ENCODE results near the gene GPHN.
"Not testable (repeated sequence)": the region's sequence is repeated elsewhere in the genome, so short reads cannot be mapped to it uniquely, and the experiment has no call there.

GPHN gene

DNA sequence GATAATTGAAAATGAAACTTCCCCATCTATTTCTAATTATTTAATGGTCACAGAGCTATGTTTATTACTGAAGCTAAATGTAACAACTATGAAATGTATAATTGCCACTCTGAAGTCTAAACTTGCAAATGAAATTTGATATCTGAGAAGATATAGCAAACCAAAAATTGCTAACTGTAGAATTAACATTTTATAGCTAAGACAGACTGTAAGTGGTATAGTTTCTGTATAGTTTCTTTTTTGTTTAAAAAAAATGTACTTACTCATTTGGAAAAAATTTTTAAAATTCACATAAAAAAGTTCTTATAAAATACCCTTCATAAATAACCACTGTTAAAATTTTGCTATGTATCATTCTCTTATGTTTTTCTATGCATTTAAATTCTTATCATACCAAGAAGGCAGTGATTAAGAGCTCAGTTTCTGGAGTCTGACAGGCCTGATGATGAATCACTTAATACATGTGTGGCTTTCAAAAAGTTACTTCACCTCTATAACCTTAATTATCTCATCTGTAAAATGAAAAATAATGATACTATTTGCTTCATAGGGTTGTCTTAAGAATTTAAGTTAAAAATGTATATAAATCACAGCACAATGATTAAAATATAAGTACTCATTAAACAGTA is 466.6 kb downstream of the GPHN start:
- no peak for DNase-seq

DNA sequence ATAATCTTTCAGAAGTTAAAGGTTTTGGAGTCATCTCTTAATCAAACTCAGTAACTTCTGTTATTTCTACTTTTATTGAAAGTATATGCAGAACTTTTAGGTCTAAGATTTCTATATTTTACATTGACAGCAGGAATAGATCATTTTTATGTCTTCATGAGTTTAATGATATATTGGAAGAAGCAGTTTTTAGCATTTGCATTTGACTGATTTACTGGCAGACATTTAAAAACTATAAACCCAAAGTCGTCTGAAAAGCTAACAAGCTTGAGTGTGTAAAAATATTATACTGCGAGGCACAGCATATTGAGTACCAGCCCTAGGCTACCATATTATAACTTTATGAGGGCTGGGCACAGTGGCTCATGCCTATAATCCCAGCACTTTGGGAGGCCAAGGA is 467.3 kb downstream of the GPHN start:
- DNase-seq = no peak

DNA sequence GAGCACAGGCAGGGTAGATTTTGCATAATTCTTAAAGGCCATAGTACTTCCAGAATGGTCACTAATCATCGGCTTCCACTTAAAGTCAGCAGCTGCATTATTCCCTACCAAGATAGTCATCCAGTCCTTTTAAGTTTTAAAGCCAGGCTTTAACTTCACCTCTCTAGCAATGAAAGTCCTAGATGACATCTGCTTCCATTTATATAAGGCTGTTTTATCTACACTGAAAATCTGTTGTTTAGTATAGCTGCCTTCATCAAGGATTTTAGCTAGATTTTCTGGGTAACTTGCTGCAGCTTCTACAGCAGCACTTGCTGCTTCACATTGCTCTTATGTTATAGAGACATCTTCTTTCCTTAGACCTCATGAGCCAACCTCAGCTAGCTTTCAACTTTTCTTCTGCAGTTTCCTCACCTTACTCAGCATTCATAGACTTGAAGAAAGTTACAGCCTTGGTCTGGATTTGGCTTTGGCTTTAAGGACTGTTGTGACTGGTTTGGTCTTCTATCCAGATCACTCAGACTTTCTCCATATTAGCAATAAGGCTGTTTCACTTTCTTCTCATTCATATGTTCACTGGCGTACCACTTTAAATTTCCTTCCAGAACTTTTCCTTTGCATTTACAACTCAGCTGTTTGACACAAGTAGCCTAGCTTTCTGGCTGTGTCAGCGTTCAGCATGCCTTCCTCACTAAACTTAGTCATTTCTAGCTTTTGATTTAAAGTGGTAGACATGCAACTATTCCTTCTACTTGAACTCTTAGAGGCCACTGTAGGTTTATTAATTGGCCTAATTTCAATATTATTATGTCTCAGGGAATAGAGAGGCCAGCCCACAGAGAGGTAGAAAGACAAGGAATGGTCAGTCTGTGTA is 471.4 kb downstream of the GPHN start:
- no peak for DNase-seq

DNA sequence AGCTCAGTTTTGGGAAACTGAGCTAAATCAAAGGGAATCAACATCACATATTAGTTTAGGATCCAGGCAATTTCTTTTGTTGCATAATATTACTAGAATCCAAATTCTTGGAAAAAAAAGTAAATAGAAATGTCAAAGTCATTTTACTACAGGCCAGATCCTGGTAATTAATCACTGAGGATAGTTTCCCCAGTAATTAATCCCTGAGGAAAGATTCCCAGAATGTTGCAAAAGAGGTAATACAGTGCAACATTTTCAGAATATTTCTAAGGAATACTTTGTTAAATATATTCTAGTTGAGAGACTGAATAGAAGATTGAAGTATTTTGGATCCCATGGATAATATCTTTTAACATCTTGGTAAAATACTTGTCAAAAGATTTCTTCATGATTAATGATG is 474.3 kb downstream of the GPHN start:
- DNase-seq = no peak

DNA sequence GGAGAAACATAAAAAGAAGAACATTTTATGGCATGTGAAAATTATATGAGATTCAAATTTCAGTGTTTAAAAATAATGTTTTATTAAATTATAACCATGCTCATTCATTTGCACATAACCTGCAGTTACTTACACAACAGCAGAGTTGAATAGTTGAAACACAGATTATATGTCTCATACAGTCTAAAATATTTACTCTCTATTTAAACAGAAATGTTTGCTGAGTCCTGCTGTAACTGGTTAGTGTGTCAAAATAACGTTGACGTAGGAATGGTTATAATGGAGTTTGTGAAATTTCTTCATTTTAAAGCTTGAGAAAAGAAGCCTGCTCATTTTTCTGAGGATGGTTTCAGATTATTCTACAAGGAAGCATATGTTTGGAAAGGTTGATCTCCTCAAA is 484.8 kb downstream of the GPHN start:
- DNase-seq = no peak

DNA sequence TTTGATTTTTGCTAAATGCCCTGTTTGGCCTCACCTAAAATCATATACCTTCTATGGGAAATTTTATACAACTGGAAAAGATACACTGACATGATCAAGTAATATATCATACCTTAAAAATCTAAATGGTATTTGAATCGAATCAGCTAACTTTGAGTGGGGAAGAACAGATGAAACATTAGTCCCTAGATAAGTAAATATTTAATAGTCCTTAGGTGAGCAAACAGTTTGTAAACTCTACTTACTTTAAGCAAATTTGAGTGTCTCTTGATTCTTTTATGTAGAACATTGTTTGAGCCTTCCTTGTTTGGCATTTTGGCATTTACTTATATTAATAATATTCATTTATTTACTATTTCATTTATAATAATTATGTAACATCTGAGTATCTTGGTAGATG is 485.6 kb downstream of the GPHN start:
- DNase-seq = no peak

DNA sequence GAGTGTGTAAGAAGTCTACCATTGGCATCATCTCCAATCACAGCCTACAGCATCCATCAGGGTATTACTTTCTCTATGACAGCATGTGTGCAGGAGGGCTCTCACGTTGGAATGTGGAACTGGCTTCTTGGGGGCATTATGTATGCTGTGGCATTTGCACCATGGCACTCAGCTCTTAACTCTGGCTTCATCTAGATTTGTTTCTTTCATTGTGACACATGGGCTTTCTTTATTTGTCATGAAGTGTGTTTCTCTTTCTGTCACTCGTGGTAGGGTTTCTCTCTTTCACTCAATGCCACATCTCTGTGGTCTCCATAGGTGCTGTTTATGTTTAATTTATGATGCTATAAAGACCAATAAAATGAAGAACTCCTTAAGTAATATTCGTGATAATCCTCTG is 490.1 kb downstream of the GPHN start:
- DNase-seq = no peak

DNA sequence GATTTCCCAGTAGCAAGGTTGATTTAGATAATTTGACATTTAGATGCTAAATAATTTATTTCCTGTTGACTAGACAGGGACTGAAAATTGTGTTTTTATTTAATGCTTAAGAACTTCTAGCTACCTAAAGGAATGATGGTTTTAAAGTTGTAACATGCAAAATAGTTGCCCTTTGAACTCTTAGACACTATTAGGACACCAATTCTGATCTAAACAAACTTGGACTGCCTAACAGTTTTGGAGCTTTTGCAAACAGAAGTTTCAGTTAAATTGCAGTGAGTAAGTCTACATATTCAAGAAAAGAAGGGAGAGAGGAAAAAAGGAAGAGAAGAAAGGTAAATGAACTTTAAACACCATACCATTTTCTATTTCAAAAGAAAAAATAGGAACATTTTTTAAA is 492.0 kb downstream of the GPHN start:
- DNase-seq = no peak

DNA sequence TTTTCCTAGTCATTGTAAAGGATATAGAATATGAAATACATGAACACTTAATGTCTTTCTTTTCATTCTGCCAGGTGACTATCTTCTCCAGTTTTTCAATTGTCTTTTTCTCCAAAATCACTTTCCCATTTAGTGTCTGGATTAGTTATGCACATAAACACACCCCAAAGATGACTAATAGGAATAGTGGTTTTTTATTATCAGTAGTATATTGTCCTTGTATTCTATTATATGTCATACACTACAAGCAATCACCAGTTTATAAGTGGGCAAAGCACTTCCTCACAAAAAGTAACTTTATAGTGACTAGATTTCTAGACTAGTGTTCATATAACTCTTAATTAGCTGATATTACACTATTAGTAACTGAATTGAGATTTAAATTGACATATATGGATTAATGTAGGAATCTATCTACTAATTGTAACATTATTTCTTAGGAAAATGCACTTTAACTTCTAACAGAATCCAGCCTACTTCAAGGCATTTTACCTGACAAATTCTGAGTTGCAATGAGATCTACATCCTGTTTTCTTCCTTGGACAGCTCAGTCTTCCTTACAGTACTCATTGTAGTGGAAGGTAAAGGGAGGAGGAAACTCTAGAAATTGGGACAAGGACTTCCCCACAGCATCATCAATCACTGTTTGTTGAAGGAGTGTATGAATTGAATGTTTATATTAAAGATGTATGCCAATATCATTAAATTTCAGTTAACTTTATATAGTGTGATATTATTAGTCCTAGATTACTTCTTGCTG is 495.2 kb downstream of the GPHN start:
- DNase-seq = no peak

DNA sequence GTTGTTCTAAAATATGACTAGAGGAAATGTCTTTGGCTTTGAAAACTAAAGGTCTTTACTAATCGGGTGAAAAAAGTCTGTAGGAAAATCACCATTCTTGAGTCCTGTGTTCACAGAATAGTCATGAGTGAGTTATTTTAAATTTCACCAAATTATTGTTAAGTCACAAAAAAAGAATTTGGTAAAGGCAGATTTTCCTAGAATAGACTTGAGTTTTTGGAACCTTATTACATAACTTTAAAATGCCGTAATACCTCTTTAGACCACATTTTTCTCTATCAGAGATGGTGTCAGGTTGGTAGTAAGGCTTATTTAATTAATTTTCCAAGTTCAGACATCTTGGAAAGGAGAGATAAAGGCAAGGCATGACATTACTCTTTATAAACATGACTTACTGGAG is 496.6 kb downstream of the GPHN start:
- no peak for DNase-seq

DNA sequence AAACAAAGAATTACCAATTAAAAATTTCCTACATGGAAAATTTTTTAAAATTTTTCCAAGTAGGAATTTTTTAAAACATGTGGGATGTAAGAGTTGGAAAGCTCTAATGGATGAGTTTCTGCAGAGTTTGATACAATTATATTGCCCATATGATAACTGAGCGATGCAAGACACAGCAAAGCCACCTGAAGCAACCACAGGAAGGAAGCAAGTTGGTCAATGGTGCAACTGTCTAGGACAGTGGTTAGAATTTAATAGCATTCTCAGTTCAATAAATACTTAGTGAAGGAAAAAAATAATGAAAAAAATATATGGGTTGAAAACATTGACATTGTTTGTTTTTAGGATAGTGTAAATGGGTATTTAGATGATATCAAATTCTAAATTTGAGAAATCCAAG is 502.7 kb downstream of the GPHN start:
- DNase-seq = no peak

DNA sequence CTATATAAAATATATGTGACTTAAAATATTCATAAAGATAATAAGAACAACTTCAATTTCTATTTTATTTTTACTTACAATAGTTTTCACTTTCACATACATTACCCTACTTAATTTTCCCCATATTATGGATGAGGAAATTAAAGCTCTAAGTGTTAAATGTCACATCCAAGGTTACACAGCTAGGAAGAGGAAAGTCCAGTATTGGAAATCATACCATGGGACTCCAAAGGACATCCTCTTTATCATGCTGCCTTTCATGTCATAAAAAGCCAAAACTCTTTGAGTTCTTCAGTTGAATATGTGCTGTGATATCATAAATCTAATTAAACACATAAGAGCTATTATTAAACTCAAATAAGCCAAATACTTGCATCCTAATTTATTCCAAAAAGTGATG is 508.9 kb downstream of the GPHN start:
- no peak for DNase-seq

DNA sequence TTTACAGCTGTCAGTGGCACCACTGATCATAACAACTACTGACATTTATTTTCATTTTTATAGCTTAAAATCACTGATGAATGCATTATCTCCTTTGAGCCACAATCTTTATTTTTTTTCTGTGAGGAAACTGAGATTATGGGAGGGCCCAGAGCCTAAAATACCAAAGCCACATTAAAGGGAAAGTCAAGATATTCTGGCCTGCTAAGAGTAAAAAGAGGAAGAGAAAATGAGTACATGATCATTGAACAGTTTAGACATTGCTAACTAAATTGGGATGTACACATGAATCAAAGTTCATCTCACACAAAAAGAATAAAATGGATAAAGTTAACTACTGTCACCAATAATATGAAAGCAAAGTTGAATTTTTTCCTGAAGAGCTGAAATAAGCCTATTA is 510.8 kb downstream of the GPHN start:
- no peak for DNase-seq

DNA sequence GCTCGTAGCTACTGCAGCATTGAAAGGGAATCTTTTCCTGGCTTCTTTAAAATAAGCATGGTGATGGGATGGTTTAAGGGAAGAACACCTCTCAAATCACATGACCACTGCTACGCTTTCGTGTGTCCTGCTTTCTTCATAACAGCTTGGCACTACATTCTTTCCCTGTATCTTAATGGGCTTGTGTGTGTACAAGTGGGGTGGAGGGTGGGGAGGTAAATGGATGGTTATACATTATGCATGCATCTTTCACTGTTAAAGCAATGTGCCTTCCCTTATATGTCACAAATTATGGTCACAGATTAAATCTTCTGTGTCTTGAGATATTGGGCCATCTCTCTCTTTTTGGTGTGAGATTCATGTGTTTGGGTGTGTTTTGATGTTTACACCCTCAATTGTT is 511.8 kb downstream of the GPHN start:
- DNase-seq = no peak

DNA sequence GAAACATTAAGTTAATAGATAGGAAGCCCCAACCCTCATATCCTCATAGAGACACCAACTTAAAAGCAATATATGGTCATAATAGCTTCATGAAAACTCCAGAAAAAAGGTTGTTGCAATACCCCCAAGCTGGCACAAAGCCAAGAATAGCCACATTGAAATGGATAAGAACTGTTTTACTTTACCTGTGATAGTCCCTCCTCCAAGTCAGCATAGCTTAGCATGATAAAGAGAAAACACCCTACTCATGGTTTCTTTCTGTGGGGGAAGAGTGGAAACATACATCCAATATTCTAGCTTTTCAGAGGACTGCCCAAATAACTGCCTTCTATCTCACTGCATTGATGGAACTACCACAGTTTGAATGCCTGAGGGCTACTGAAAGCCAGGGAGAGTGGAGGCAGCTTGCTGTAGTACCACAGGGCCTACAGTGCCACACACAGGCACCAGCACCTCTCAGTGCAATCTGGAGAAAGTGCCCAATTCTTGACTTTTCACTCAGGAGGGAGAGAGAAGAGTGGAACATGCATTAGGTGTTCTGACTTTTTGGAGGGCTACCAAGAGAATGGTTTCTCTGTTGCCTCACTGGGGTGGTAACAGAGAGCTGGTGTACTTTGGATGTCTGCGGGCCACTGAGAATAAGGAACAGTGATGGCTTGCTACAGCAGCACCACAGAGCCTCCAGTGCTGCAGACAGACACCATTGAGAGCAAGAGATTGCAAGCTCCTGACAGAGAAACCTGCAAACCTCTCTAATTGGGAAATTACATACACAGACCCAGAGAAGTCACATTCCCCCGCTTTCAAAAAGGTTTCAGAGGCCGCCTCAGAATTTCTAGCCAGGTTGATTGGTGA is 524.2 kb downstream of the GPHN start:
- DNase-seq = no peak

DNA sequence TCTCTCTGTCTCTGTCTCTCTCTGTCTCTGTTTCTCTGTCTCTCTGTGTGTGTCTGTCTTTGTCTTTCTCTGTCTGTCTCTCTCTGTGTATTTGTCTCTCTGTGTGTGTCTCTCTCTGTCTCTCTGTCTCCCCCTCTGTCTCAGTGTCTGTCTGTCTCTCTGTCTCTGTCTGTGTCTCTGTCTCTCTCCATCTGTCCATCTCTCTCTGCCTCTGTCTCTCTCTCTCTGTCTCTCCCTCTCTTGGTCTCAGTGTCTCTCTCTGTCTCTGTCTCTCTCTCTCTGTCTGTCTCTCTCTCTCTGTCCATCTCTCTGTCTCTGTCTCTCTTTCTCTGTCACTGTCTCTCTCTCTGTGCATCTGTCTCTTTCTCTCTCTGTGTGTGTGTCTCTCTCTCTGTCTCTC is 537.5 kb downstream of the GPHN start:
- DNase-seq = no peak

DNA sequence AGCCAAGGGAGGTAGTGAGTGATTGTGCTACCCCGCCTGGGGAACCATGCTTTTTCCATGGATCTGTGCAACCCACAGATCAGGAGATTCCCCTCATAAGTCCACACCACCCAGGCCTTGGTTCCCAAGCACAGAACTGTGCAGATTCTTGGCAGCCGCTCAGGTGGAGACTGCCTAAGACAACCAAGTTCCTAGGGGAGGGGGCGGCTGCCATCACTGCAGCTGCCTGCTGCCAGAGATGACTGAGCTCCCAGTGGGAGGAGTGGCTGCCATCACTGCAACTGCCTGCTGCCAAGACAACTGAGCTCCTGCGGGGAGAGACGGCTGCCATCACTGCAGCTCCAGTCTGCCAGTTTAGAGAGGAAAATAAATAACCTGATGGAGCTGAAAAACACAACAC is 542.9 kb downstream of the GPHN start:
- DNase-seq = no peak

DNA sequence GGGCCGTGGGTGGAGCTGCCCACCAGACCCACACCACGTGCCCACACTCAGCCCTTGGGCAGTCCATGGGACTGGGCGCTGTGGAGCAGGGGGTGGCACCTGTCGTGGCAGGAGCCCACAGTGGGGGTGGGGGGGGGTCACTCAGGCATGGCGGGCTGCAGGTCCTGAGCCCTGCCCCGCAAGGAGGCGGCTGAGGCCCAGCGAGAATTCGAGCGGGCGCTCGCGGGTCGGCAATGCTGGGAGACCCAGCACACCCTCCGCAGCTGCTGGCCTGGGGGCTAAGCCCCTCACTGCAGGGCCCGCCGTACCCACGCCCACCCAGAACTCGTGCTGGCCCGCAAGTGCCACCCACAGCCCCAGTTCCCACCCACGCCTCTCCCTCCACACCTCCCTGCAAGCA is 548.7 kb downstream of the GPHN start:
- no peak for DNase-seq

DNA sequence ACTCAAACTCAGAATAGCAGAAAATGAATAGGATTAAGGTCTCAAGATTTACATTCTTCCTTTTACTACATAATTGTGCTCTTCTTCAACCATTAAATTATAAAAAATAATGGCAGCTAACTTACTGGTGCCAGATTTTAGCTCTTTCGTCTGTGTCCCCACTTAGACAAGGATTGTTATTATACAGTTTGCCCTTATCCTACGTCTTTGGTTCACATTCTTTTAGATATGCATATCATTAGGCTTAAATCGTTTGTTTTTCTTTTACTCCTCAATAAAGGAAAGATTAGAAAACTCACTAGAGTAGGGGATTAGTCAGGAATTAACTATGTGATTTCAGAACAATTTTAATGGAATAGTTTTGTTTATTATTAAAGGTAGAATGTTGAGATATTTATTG is 551.6 kb downstream of the GPHN start:
- DNase-seq = no peak

DNA sequence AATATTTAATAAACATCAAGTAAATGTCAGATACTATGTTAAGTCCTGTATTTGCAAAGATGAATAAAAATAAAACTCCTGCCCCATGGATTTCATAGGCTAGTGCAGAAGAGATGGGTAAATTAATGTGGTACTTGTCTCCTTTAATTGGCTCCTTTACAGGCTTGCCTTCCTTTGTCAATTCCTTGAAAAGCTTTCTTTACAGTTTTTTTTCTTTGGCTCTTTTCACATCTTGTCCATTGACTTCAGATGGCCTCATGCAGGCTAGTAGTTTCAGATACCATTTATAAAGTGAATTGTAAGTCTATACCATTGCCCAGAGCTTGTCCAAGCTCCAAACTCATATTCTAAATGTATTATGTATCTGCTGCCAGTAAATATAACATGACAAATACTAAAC is 552.6 kb downstream of the GPHN start:
- DNase-seq = no peak

DNA sequence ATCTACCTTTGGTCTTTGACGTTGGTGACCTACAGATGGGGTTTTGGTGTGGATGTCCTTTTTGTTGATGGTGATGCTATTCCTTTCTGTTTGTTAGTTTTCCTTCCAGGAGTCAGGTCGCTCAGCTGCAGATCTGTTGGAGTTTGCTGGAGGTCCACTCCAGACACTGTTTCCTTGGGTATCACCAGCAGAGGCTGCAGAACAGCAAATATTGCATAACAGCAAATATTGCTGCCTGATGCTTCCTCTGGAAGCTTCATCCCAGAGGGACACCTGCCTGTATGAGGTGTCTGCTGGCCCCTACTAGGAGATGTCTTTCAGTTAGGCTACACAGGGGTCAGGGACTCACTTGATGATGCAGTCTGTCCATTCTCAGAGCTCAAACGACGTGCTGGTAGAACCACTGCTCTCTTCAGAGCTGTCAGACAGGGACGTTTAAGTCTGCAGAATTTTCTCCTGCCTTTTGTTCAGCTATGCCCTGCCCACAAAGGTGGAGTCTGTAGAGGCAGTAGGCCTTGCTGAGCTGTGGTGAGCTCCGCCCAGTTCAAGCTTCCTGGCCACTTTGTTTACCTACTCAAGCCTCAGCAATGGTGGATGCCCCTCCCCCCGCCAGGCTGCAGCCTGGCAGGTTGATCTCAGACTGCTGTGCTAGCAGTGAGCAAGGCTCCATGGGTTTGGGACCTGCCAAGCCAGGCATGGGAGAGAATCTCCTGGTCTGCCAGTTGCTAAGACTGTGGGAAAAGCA is 559.3 kb downstream of the GPHN start:
- DNase-seq = not testable (repeated sequence)

DNA sequence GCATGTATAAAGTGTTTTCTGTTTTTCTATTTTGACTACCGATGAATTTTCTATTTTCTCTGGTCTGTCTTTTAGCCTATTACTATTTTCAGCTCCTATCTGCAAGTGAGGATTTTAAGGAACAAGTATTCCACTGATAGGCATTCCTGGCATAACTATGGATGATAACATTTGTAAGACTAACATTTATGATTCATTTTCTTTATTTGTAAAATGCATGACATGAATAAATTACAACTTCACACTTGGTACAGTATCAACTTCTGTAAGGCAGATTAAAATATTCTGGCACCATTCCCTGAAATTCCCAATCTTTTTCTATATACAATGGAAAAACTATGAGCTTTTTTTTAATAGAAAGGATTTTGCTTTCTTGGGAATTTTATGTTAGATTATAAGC is 560.3 kb downstream of the GPHN start:
- no peak for DNase-seq

Data from activated CD4-positive, CD25-positive, alpha-beta regulatory T cell treated with anti-CD3 and anti-CD28 coated beads, Interleukin-2, amount 50 U/mL, for 72 hours (primary cell).